Mucosa of stomach (tissue), 1 donor: ENCODE results near the gene GRIK2.

Source experiments
- H3K27me3 ChIP-seq: one replicate; pipeline ENCODE4 v1.7.0; 2013; ENCODE audit warnings: mild to moderate bottlenecking, low read length; ENCODE audit not compliant: control insufficient read depth, insufficient read depth
- H3K36me3 ChIP-seq: one replicate; pipeline ENCODE4 v1.7.0; 2013; ENCODE audit warnings: low read length; ENCODE audit not compliant: control insufficient read depth, insufficient read depth
- H3K4me1 ChIP-seq: one replicate; pipeline ENCODE4 v1.7.0; 2013; ENCODE audit warnings: mild to moderate bottlenecking, low read length; ENCODE audit not compliant: control insufficient read depth, insufficient read depth
- H3K4me3 ChIP-seq: one replicate; pipeline ENCODE4 v1.7.0; 2013; ENCODE audit warnings: low read length
- H3K9ac ChIP-seq: one replicate; pipeline ENCODE4 v1.7.0; 2013; ENCODE audit warnings: mild to moderate bottlenecking, low read length, moderate library complexity
- H3K9me3 ChIP-seq: one replicate; pipeline ENCODE4 v1.7.0; 2013; ENCODE audit warnings: mild to moderate bottlenecking, low read length, moderate library complexity; ENCODE audit not compliant: control insufficient read depth
- donor health status: Pancreatic carcinoma.

Gene GRIK2

DNA sequence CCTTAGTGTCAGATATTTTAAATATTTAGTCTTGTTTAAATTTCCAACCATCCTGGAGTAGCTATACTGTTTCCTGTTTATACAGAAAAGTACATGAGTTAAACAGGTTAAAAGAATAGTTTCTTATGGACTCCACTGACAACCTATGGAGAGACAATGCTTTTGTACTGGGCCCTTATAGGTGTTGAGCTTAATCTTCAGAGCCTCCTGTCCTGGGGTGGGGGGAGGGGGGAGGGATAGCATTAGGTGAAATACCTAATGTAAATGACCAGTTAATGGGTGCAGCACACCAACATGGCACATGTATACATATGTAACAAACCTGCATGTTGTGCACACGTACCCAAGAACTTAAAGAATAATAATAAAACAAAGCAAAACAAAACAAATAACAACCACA, 322.9 kb downstream of the GRIK2 start:
- no peaks in the 10 kb centered on the region for H3K27me3 ChIP-seq
- no peaks in the 10 kb centered on the region for H3K36me3 ChIP-seq
- H3K4me3 ChIP-seq: no peak overlapping the region
- H3K9me3 ChIP-seq: no peaks in the 10 kb centered on the region
- no peak overlapping the region for H3K9ac ChIP-seq
- no peaks in the 10 kb centered on the region for H3K4me1 ChIP-seq

DNA sequence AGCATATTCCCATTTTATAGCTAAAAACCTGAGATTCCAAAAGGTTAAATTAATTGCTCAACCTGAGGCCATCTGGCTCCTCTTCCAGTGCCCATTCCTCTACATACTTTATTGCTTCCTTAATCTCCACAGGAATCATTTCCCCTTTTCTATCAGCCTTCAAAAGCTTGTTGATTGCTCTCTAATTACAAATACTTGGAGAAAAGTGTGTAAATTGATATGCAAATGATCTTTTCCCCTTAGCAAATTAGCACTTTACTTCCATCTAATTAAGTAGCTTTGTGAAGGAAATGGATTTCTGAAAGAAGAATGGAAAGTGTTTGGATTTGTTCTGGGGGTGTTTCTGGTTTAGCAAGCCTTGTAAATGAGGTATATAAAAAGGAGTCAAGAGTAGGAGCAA, 323.3 kb downstream of the GRIK2 start:
- Histone ChIP-seq H3K9me3 (no peaks in the 10 kb centered on the region), H3K27me3 (no peaks in the 10 kb centered on the region), H3K4me3 (no peak overlapping the region), H3K9ac (no peak overlapping the region), H3K4me1 (no peaks in the 10 kb centered on the region), H3K36me3 (no peaks in the 10 kb centered on the region)

- H3K27me3 ChIP-seq: no peaks in the 10 kb centered on the region
- no peaks in the 10 kb centered on the region for H3K36me3 ChIP-seq
- H3K4me3 ChIP-seq: no peak overlapping the region
- no peaks in the 10 kb centered on the region for H3K4me1 ChIP-seq
- no peak overlapping the region for H3K9ac ChIP-seq
- H3K9me3 ChIP-seq: no peaks in the 10 kb centered on the region
Measured at GRCh38 chr6:101719521-101719920, 326.0 kb downstream of the GRIK2 start.

DNA sequence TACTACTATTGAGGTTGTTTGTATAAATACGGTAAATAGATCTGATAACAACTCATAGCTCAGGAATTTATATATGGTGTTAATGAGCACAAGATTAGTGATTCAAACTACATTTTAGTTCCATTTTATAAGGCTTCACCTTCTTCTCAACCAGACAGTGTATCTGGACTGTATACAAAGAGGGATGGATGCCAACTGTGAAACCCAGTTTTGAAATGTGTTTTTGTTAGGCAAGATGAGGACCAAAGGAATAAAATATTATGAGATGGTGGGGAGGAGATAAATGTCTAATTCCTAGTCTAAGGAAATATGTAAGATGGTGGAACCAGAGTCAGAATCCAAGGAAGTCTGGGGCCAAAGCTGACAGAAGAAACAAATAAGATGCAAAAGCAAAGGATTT, 329.0 kb downstream of the GRIK2 start:
- H3K36me3 ChIP-seq: no peaks in the 10 kb centered on the region
- no peak overlapping the region for H3K9ac ChIP-seq
- H3K4me3 ChIP-seq: no peak overlapping the region
- H3K27me3 ChIP-seq: no peaks in the 10 kb centered on the region
- H3K9me3 ChIP-seq: no peaks in the 10 kb centered on the region
- no peaks in the 10 kb centered on the region for H3K4me1 ChIP-seq

DNA sequence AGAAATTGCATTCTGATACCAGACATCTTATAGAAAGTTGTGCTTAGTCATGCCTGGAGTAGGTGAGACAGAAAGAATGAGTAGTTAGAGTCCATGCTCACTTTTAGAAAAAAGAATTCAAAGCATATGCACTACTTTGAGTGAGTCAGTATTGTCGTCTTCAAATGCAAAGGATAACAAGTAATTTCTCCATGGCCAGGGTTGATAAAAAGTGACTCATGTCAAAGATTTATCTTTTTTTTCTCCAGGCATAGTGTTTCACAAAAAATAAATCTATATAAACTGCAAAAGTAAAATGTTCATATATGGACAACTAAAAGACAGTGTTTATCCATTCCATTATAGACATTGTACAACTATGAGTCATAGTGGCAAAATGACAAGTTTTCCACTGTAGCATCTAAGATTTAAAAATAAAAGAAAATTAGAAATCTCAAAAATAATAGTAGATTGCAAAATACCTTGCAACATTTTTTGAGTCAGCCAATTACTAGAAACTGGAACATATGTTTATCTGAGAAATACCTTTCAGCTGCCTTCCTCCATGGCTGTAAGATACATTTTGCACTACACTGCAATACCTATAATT, 329.6 kb downstream of the GRIK2 start:
- no peaks in the 10 kb centered on the region for H3K4me1 ChIP-seq
- no peaks in the 10 kb centered on the region for H3K27me3 ChIP-seq
- H3K9me3 ChIP-seq: no peaks in the 10 kb centered on the region

GRCh38 chr6:101728388-101728787, 334.9 kb downstream of the GRIK2 start:
- H3K4me1 ChIP-seq: no peaks in the 10 kb centered on the region
- no peak overlapping the region for H3K4me3 ChIP-seq
- H3K27me3 ChIP-seq: no peaks in the 10 kb centered on the region
- no peaks in the 10 kb centered on the region for H3K9me3 ChIP-seq
- H3K36me3 ChIP-seq: no peaks in the 10 kb centered on the region
- H3K9ac ChIP-seq: no peak overlapping the region

More for the DNA sequence above, 329.6 kb downstream of the GRIK2 start:
- H3K9ac ChIP-seq: no peak overlapping the region
- H3K4me3 ChIP-seq: no peak overlapping the region
- H3K36me3 ChIP-seq: no peaks in the 10 kb centered on the region

DNA sequence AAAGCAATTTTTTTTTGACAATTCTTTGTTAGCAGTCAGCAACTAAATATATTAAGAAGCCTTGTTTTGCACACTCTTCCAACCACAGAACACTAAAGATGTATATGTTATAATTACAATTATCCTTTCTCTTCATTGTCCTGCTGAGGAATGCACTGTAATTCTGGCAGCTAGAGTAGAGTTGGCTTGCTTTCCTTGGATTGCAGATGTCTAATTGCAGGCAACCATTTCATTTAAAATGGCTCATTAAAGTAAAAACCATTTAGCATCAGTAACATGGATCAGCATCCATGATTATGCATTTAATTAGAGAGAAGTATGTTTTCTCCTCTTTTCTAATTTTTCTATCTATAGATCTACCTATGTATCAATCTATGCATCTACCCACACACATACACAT, 335.4 kb downstream of the GRIK2 start:
- Histone ChIP-seq H3K4me1 (no peaks in the 10 kb centered on the region), H3K36me3 (no peaks in the 10 kb centered on the region), H3K9ac (no peak overlapping the region), H3K4me3 (no peak overlapping the region), H3K27me3 (no peaks in the 10 kb centered on the region), H3K9me3 (no peaks in the 10 kb centered on the region)

GRCh38 chr6:101730954-101731353, 337.4 kb downstream of the GRIK2 start:
- Histone ChIP-seq H3K9ac (no peak overlapping the region), H3K9me3 (no peaks in the 10 kb centered on the region), H3K4me1 (no peaks in the 10 kb centered on the region), H3K27me3 (no peaks in the 10 kb centered on the region), H3K36me3 (no peaks in the 10 kb centered on the region), H3K4me3 (no peak overlapping the region)

GRCh38 chr6:101733899-101734298, 340.4 kb downstream of the GRIK2 start:
- Histone ChIP-seq H3K4me1 (no peaks in the 10 kb centered on the region), H3K4me3 (no peak overlapping the region), H3K9me3 (no peaks in the 10 kb centered on the region), H3K9ac (no peak overlapping the region), H3K36me3 (no peaks in the 10 kb centered on the region), H3K27me3 (no peaks in the 10 kb centered on the region)

DNA sequence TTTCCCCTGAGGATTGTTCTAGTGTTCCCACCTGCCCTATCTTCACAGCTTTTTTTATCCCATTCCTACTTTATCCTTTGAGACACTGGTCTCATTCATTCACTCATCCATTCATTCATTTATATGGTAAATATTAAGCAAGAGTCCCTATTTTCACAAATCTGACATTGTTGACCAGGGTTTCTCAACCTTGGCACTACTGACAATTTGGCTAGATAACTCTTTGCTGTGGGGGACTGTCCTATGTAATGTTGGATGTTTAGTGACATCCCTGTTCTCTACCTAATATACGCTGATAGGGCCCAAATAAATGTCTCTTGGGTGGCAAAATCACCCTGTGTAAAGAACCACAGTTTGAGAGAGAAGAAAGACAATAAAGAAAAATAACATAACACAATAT, 345.0 kb downstream of the GRIK2 start:
- Histone ChIP-seq H3K9ac (no peak overlapping the region), H3K27me3 (no peaks in the 10 kb centered on the region), H3K36me3 (no peaks in the 10 kb centered on the region), H3K4me1 (no peaks in the 10 kb centered on the region), H3K9me3 (no peaks in the 10 kb centered on the region), H3K4me3 (no peak overlapping the region)

- H3K4me3 ChIP-seq: no peak overlapping the region
- H3K36me3 ChIP-seq: no peaks in the 10 kb centered on the region
- H3K9me3 ChIP-seq: no peaks in the 10 kb centered on the region
- H3K4me1 ChIP-seq: no peaks in the 10 kb centered on the region
- no peaks in the 10 kb centered on the region for H3K27me3 ChIP-seq
- no peak overlapping the region for H3K9ac ChIP-seq
Measured at GRCh38 chr6:101740631-101741030, 347.1 kb downstream of the GRIK2 start.

- Histone ChIP-seq H3K9me3 (no peaks in the 10 kb centered on the region), H3K36me3 (no peaks in the 10 kb centered on the region), H3K4me1 (no peaks in the 10 kb centered on the region), H3K4me3 (no peak overlapping the region), H3K27me3 (no peaks in the 10 kb centered on the region), H3K9ac (no peak overlapping the region)
Measured at GRCh38 chr6:101741474-101742171, 348.1 kb downstream of the GRIK2 start.
